Neuronal stem cell (in vitro differentiated cells): ENCODE results near the gene ZSWIM2.

Source experiments
- DNase-seq: peaks from one replicate; pipeline ENCODE4 v3.0.0-alpha.2; 2013; ENCODE audit warnings: low spot score
- H2AFZ ChIP-seq: one replicate; pipeline ENCODE4 v1.6.1; 2013; ENCODE audit warnings: mild to moderate bottlenecking, low read length, inconsistent platforms
- H2AK5ac ChIP-seq: 2 replicates; pipeline ENCODE4 v1.6.1; 2013; ENCODE audit warnings: low read depth, mild to moderate bottlenecking, inconsistent platforms, low read length, moderate library complexity, mixed read lengths
- H2BK120ac ChIP-seq: 2 replicates; pipeline ENCODE4 v1.6.1; 2013; ENCODE audit warnings: low read depth, mild to moderate bottlenecking, inconsistent platforms, low read length, moderate library complexity, mixed read lengths
- H2BK12ac ChIP-seq: one replicate; pipeline ENCODE4 v1.6.1; 2013; ENCODE audit warnings: low read length, inconsistent platforms
- H2BK15ac ChIP-seq: 2 replicates; pipeline ENCODE4 v1.6.1; 2013; ENCODE audit warnings: mild to moderate bottlenecking, low read length, inconsistent platforms, mixed read lengths
- H2BK5ac ChIP-seq: one replicate; pipeline ENCODE4 v1.6.1; 2013; ENCODE audit warnings: inconsistent platforms, mild to moderate bottlenecking, low read length, moderate library complexity
- H3K14ac ChIP-seq: one replicate; pipeline ENCODE4 v1.6.1; 2013; ENCODE audit warnings: low read length, inconsistent platforms
- H3K18ac ChIP-seq: 2 replicates; pipeline ENCODE4 v1.6.1; 2013; ENCODE audit warnings: low read length, inconsistent platforms
- H3K23ac ChIP-seq: 2 replicates; pipeline ENCODE4 v1.6.1; 2013; ENCODE audit warnings: low read depth, mild to moderate bottlenecking, mixed read lengths, low read length, inconsistent platforms; ENCODE audit not compliant: poor library complexity
- H3K27ac ChIP-seq: replicated peaks from 3 replicates; pipeline ENCODE4 v1.5.1; 2013; ENCODE audit warnings: low read length, inconsistent platforms
- H3K27me3 ChIP-seq, 3 experiments: 2 replicates each; pipeline ENCODE4 v1.6.1; 2013; ENCODE audit warnings: low read length in 3 of 3, mild to moderate bottlenecking in 2 of 3, inconsistent platforms in 1 of 3, low read depth in 1 of 3, mixed read lengths in 1 of 3, moderate library complexity in 1 of 3; ENCODE audit not compliant: control insufficient read depth in 3 of 3, insufficient read depth in 3 of 3
- H3K36me3 ChIP-seq, 2 donors: replicated peaks in 1 of 2; 2 replicates each; pipeline ENCODE4 v1.6.1; 2013; ENCODE audit warnings: low read length in 2 of 2; ENCODE audit not compliant: control insufficient read depth in 2 of 2, insufficient read depth in 2 of 2
- H3K4ac ChIP-seq: 2 replicates; pipeline ENCODE4 v1.6.1; 2013; ENCODE audit warnings: inconsistent platforms, mild to moderate bottlenecking, low read length, moderate library complexity
- H3K4me1 ChIP-seq, 2 donors: 1 replicate in 1 of 2; 2 replicates in 1 of 2; pipeline ENCODE4 v1.6.1; 2013; ENCODE audit warnings: low read length in 2 of 2, low read depth in 1 of 2; ENCODE audit not compliant: control insufficient read depth in 2 of 2, insufficient read depth in 1 of 2
- H3K4me2 ChIP-seq: one replicate; pipeline ENCODE4 v1.6.1; 2013; ENCODE audit warnings: mild to moderate bottlenecking, low read length, inconsistent platforms; ENCODE audit not compliant: insufficient read depth, poor library complexity, severe bottlenecking
- H3K4me3 ChIP-seq, 2 donors: 2 replicates each; pipeline ENCODE4 v1.5.1; 2013; ENCODE audit warnings: low read length in 2 of 2, mild to moderate bottlenecking in 2 of 2, inconsistent platforms in 1 of 2, moderate library complexity in 1 of 2
- H3K79me1 ChIP-seq: one replicate; pipeline ENCODE4 v1.6.1; 2013; ENCODE audit warnings: low read depth, mild to moderate bottlenecking, inconsistent platforms, low read length, moderate library complexity
- H3K9ac ChIP-seq: one replicate; pipeline ENCODE4 v1.6.1; 2013; ENCODE audit warnings: mild to moderate bottlenecking, low read depth, low read length, inconsistent platforms; ENCODE audit not compliant: poor library complexity
- H3K9me3 ChIP-seq, 2 donors: replicated peaks in 1 of 2; 2 replicates each; pipeline versions ENCODE3 to v1.6.1; 2013; ENCODE audit warnings: low read length in 2 of 2, mild to moderate bottlenecking in 2 of 2, inconsistent platforms in 1 of 2, low read depth in 1 of 2, mixed read lengths in 1 of 2, moderate library complexity in 1 of 2; ENCODE audit not compliant: control insufficient read depth in 2 of 2, insufficient read depth in 1 of 2
- H4K8ac ChIP-seq: one replicate; pipeline ENCODE4 v1.6.1; 2013; ENCODE audit warnings: low read depth, mild to moderate bottlenecking, inconsistent platforms, low read length, moderate library complexity
- H4K91ac ChIP-seq: one replicate; pipeline ENCODE4 v1.6.1; 2013; ENCODE audit warnings: low read length, low read depth, mild to moderate bottlenecking, inconsistent platforms; ENCODE audit not compliant: poor library complexity
- WGBS, 2 donors: extraction: QIAGEN DNeasy Blood & Tissue Kit; methylation state at CpG; one replicate each; pipeline ENCODE4 v1.1.7; 2013; ENCODE audit warnings: missing lambda C conversion rate in 2 of 2, mixed read lengths in 1 of 2; ENCODE audit not compliant: insufficient read length in 2 of 2, insufficient replicate concordance in 1 of 2; ENCODE audit errors: extremely low coverage in 2 of 2; 5-methylcytosine and 5-hydroxymethylcytosine counted together

Gene ZSWIM2

GRCh38 chr2:186842373-186842772 lies 6.6 kb downstream of the ZSWIM2 start:
- DNase-seq, result no peak
- no CpG with 5 or more reads among the region's 3 CpGs for whole genome bisulfite sequencing, 2 donors
- no peak overlapping the region for H3K4ac ChIP-seq
- no peak overlapping the region for H3K18ac ChIP-seq
- no peak overlapping the region for H3K4me2 ChIP-seq
- peaks cover 0 to 8% of the 10 kb centered on the region in 2 donors for H3K4me1 ChIP-seq
- no peak overlapping the region for H2BK120ac ChIP-seq
- H3K4me3 ChIP-seq, result no peak overlapping the region
- H2BK5ac ChIP-seq, result no peak overlapping the region
- H2BK15ac ChIP-seq, result no peak overlapping the region
- no peaks in the 10 kb centered on the region for H3K36me3 ChIP-seq
- H2BK12ac ChIP-seq, result no peak overlapping the region
- no peak overlapping the region for H3K14ac ChIP-seq
- no peak overlapping the region for H3K23ac ChIP-seq
- no peaks in the 10 kb centered on the region for H3K79me1 ChIP-seq
- H3K9ac ChIP-seq, result no peak overlapping the region
- no peak overlapping the region for H3K27ac ChIP-seq
- no peak overlapping the region for H2AK5ac ChIP-seq
- H3K9me3 ChIP-seq, result no peaks in the 10 kb centered on the region
- H3K27me3 ChIP-seq, result no peaks in the 10 kb centered on the region
- no peak overlapping the region for H2AFZ ChIP-seq
- no peak overlapping the region for H4K8ac ChIP-seq
- H4K91ac ChIP-seq, result no peak overlapping the region

- no peak overlapping the region for H4K8ac ChIP-seq
- no peaks in the 10 kb centered on the region for H3K27me3 ChIP-seq
- no peak overlapping the region for H2BK5ac ChIP-seq
- H3K4ac ChIP-seq, result no peak overlapping the region
- no peak overlapping the region for H3K4me3 ChIP-seq
- 100% methylated on average over 1 of the region's 3 CpGs; no CpG with 5 or more reads in 1 of the 2 donors for WGBS, 2 donors
- H3K18ac ChIP-seq, result no peak overlapping the region
- no peaks in the 10 kb centered on the region for H3K9me3 ChIP-seq
- no peak overlapping the region for H2BK120ac ChIP-seq
- H2AK5ac ChIP-seq, result no peak overlapping the region
- H4K91ac ChIP-seq, result no peak overlapping the region
- DNase-seq, result no peak
- no peak overlapping the region for H2BK12ac ChIP-seq
- H2BK15ac ChIP-seq, result no peak overlapping the region
- H3K14ac ChIP-seq, result no peak overlapping the region
- H3K4me2 ChIP-seq, result no peak overlapping the region
- no peak overlapping the region for H3K9ac ChIP-seq
- H3K4me1 ChIP-seq, result peaks cover 0 to 8% of the 10 kb centered on the region in 2 donors
- no peaks in the 10 kb centered on the region for H3K79me1 ChIP-seq
- no peak overlapping the region for H2AFZ ChIP-seq
- H3K23ac ChIP-seq, result no peak overlapping the region
- no peaks in the 10 kb centered on the region for H3K36me3 ChIP-seq
- no peak overlapping the region for H3K27ac ChIP-seq
Observed at GRCh38 chr2:186841940-186842339, 7.0 kb downstream of the ZSWIM2 start.

- H2BK5ac ChIP-seq, result no peak overlapping the region
- no peak overlapping the region for H3K9ac ChIP-seq
- no peak overlapping the region for H3K23ac ChIP-seq
- H2BK120ac ChIP-seq, result no peak overlapping the region
- H2BK12ac ChIP-seq, result no peak overlapping the region
- H3K27me3 ChIP-seq, result no peaks in the 10 kb centered on the region
- no peaks in the 10 kb centered on the region for H3K79me1 ChIP-seq
- H3K14ac ChIP-seq, result no peak overlapping the region
- H3K36me3 ChIP-seq, result no peaks in the 10 kb centered on the region
- H4K91ac ChIP-seq, result no peak overlapping the region
- H3K4me1 ChIP-seq, result no peaks in the 10 kb centered on the region
- H3K9me3 ChIP-seq, result peaks cover 1 to 5% of the 10 kb centered on the region in 2 donors
- no CpG with 5 or more reads among the region's 1 CpG for WGBS, 2 donors
- no peak for DNase-seq
- no peak overlapping the region for H4K8ac ChIP-seq
- no peak overlapping the region for H3K4ac ChIP-seq
- H3K4me2 ChIP-seq, result no peak overlapping the region
- no peak overlapping the region for H3K18ac ChIP-seq
- no peak overlapping the region for H2AFZ ChIP-seq
- H3K4me3 ChIP-seq, result no peak overlapping the region
- H2AK5ac ChIP-seq, result no peak overlapping the region
- H3K27ac ChIP-seq, result no peak overlapping the region
- no peak overlapping the region for H2BK15ac ChIP-seq
Observed at GRCh38 chr2:186835628-186836027, 13.3 kb downstream of the ZSWIM2 start.

- no CpG with 5 or more reads among the region's 2 CpGs for WGBS, 2 donors
- H4K8ac ChIP-seq, result no peak overlapping the region
- H2BK120ac ChIP-seq, result no peak overlapping the region
- H2AK5ac ChIP-seq, result no peak overlapping the region
- no peak overlapping the region for H3K14ac ChIP-seq
- H3K4me3 ChIP-seq, result no peak overlapping the region
- H3K18ac ChIP-seq, result no peak overlapping the region
- H3K23ac ChIP-seq, result no peak overlapping the region
- H2BK15ac ChIP-seq, result no peak overlapping the region
- H4K91ac ChIP-seq, result no peak overlapping the region
- H3K27ac ChIP-seq, result no peak overlapping the region
- no peak overlapping the region for H2BK12ac ChIP-seq
- no peak overlapping the region for H2BK5ac ChIP-seq
- no peaks in the 10 kb centered on the region for H3K4me1 ChIP-seq
- no peaks in the 10 kb centered on the region for H3K79me1 ChIP-seq
- H3K36me3 ChIP-seq, result no peaks in the 10 kb centered on the region
- DNase-seq, result no peak
- no peak overlapping the region for H2AFZ ChIP-seq
- no peak overlapping the region for H3K9ac ChIP-seq
- no peak overlapping the region for H3K4ac ChIP-seq
- no peaks in the 10 kb centered on the region for H3K9me3 ChIP-seq
- no peaks in the 10 kb centered on the region for H3K27me3 ChIP-seq
- H3K4me2 ChIP-seq, result no peak overlapping the region
Observed at GRCh38 chr2:186827862-186828492, 21.0 kb downstream of the ZSWIM2 start.
